OCI-LY1 (cell line): ENCODE results near the gene MB.

Source experiments
- EZH2 ChIP-seq: fragments of 200-600 bp; sonication (generic), shearing (Covaris generic); IDR thresholded peaks from 2 replicates; pipeline ENCODE4 v1.8.0; 2017; ENCODE audit warnings: borderline replicate concordance, mixed run types, mild to moderate bottlenecking, antibody characterized with exemption, low read length, moderate library complexity, mixed read lengths
- TF ChIP-seq, protein P1 (sequence below): fragments of 200-600 bp; sonication (generic), shearing (Covaris generic); IDR thresholded peaks from 2 replicates; pipeline ENCODE4 v1.5.1; 2017; ENCODE audit warnings: mild to moderate bottlenecking, antibody characterized with exemption, low read length, moderate library complexity, mixed read lengths

- TF ChIP-seq, protein P1, sequence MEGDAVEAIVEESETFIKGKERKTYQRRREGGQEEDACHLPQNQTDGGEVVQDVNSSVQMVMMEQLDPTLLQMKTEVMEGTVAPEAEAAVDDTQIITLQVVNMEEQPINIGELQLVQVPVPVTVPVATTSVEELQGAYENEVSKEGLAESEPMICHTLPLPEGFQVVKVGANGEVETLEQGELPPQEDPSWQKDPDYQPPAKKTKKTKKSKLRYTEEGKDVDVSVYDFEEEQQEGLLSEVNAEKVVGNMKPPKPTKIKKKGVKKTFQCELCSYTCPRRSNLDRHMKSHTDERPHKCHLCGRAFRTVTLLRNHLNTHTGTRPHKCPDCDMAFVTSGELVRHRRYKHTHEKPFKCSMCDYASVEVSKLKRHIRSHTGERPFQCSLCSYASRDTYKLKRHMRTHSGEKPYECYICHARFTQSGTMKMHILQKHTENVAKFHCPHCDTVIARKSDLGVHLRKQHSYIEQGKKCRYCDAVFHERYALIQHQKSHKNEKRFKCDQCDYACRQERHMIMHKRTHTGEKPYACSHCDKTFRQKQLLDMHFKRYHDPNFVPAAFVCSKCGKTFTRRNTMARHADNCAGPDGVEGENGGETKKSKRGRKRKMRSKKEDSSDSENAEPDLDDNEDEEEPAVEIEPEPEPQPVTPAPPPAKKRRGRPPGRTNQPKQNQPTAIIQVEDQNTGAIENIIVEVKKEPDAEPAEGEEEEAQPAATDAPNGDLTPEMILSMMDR = no peak
- TF ChIP-seq EZH2 = no peak
Measured at GRCh38 chr22:35619336-35620094, 2.4 kb upstream of the MB start.
